GM19239 (cell line): ENCODE measurements around the gene HS6ST1.

Experiments
- DNase-seq: peaks from one replicate; pipeline ENCODE4 v3.0.0; 2011; ENCODE audit warnings: low spot score; ENCODE audit not compliant: insufficient read length
- FAIRE-seq: peaks from 2 replicates; lab custom pipeline; 2011; peaks lifted over from hg19 to GRCh38; lab: Jason Lieb, UNC

HS6ST1 gene

GRCh38 chr2:128215897-128216642 is 102.6 kb downstream of the HS6ST1 start:
- no peak for DNase-seq
- no peak for FAIRE-seq
